NCI-H524 treated with DMSO at 0.1 percent for 48 hours (cell line): ENCODE data around the gene NEIL1.
"Not testable (repeated sequence)": the region's sequence is repeated elsewhere in the genome, so short reads cannot be mapped to it uniquely, and the experiment has no call there.

Experiments used
- DNase-seq: peaks from one replicate; lab custom pipeline; 2025; lab: John Stamatoyannopoulos, UW

NEIL1 gene, protein sequence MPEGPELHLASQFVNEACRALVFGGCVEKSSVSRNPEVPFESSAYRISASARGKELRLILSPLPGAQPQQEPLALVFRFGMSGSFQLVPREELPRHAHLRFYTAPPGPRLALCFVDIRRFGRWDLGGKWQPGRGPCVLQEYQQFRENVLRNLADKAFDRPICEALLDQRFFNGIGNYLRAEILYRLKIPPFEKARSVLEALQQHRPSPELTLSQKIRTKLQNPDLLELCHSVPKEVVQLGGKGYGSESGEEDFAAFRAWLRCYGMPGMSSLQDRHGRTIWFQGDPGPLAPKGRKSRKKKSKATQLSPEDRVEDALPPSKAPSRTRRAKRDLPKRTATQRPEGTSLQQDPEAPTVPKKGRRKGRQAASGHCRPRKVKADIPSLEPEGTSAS

GRCh38 chr15:75346796-75347221, at the start of gene NEIL1:
TSS of gene NEIL1 (plus strand) at chr15:75347039. CDS start at chr15:75348906, 1,867 bp downstream.
- DNase-seq: no peak

DNA sequence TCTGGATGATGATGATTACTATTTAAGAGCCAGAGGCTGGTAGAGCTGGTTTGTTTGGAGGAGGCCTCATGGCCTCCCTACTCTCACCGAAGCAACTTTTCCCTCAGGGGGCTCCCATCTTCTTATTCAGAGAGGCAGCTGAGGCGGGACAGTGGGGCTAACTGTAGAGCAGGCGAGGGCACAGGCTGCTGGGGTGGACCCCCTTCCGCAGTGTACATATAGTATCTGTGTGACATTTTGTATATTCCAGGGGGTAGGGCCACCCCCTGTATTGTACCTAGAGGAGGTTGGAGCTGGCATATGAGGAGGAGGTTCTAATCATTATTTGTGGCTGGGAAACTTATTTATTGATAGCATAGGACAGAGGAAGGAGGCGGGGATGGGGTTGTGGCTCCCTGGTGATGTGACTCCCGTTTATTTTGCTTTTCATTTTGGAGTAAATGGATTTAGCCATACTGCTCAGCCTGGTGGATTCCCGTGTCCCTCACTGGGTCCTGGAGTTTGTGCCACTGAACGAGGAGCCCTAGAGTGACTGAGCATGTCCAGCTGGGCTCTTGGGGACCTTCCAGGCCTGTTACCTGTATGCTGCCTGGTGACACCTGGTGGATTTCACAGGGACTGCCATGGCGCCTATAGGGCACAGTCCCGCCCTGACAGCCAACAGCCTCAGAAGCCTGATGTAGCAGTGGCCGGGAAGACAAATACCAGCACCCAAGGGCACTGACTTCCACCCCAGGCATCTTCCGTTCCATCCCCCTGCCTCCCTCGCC, 48.1 kb upstream of the NEIL1 start:
- DNase-seq: not testable (repeated sequence)

DNA sequence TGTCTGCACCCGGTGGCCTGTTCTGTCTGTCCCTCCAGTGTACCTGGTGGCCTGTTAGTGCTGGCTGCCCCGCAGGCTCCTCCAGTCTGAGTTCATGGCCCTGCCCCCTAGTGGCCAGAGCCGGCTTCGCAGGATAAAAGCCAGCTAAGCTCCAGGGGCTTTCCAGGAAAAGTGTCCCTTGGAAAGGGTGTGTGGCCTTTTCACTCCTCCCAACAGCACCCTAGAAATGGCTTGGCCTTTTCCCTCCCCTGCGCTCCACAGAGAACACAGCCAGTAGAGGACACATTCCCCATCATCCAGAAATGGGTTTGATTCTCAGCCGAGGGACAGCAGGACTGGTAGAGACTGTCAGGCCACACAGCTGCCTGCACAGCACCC, 47.5 kb upstream of the NEIL1 start:
- not testable (repeated sequence) for DNase-seq

GRCh38 chr15:75300026-75300425, 46.8 kb upstream of the NEIL1 start:
- DNase-seq: not testable (repeated sequence)

DNA sequence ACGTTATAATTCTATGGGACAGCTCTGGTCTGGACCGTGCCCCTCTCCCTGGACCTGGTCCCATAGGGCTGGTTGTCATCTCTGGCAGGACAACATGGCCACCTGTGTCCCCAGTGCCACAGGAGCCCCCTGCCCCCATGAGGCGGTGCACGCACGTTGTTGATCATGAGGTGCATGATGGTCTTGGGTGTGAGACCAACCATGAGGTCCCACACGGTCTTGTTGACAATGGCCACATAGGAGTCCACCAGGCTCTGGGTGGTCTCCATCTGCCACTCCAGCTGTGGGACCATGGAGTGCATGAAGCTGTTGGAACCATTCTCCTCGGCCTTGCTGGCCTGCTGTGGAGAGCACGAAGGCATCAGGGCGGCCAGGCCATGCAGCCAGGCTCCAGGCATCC, 44.5 kb upstream of the NEIL1 start:
- no peak for DNase-seq

- DNase-seq: not testable (repeated sequence)
Measured at GRCh38 chr15:75302753-75303152, 44.1 kb upstream of the NEIL1 start.

DNA sequence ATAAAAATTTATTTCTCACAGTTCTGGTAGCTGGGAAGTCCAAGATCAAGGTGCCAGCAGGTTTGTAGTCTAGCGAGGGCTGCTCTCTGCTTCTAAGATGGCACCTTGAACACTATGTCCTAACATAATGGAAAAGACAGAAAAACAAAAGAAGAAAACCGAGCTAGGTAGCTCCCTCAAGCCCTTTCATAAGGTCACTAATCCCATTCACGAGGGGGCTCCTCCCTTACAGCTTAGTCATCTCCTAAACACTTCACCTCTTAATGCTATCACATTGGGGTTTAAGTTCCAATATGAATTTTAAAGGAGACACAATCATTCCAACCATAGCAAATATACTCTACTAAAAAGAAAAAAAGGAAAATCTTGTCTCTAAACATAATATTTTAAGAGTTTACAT, 40.7 kb upstream of the NEIL1 start:
- no peak for DNase-seq

DNA sequence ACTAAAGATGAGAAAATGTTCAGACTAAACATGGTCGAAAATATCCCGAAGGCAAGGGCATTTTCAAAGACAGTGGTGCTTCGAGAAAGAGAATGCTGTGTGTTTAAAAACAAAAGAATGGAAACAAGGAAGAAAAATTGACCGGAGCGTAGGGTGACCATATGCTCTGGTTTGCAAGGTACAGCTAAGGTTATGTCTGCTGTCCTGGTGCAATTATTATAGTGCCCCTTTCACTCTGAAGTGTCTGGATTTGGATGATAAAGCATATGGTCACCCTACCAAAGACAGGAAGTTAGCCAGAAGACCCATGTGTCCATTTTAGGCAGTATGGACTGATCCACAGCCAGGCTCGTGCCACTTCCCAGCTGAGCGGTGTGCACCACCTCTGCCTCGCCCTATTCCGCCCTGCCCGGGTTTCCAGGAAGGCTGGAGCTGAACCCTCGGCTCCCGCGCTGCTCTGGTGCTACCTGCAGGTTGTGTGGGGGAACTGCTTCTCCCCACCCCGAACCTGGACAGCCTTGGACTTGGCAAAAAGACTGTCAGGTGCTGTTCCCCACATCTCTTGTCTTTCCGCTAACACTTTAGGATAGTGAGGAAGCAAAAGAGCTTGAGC, 39.0 kb upstream of the NEIL1 start:
- peak; percentile 39 for DNase-seq

DNA sequence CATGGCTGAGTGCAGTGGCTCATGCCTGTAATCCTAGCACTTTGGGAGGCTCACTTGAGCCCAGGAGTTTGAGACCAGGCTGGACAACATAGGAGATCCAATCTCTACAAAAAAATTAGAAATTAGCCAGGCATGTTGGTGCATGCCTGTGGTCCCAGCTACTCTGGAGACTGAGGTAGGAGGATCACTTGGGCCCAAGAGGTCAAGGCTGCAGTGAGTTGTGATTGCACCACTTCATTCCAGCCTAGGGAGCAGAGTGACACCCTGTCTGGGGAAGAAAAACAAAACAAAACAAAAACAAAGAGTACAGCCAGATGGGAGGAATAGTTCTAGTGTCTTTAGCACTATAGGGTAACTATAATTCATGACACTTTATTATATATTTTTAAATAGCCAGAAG, 37.1 kb upstream of the NEIL1 start:
- DNase-seq: no peak

GRCh38 chr15:75312548-75312947, 34.3 kb upstream of the NEIL1 start:
- not testable (repeated sequence) for DNase-seq

DNA sequence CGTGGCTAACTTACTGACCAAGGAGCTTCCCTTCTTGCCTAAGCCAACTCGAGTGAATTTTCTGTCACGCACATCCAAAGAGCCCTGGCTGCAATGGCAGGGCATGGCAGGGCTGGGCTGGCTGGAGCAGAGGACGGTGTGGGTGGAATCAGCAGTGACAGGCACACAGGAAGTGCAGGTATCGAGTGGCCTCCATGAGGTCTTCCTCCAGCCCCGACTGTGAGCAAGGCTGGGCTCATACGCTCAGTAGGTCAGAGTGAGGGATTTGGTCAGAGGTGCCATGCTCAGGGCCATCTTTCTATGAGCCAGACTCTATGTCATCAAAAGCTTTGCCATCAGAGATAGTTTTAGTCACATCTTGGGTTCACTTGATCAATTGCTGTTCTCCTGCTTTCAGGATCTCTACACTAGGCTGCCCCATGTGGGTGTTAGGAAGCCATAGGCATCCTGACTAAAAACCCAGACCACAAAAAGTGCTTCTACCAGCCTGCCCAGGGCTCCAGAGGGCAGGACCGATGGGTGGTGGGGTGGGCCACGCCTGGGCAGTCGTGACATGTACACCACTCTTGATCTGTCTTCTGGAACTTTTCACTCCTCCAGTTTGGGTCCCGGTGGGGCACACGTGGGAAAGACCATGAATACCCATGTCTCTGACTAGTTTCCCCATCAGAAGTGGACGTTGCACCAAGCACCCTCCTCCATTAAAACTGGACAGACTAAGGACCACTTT, 33.6 kb upstream of the NEIL1 start:
- DNase-seq: no peak

DNA sequence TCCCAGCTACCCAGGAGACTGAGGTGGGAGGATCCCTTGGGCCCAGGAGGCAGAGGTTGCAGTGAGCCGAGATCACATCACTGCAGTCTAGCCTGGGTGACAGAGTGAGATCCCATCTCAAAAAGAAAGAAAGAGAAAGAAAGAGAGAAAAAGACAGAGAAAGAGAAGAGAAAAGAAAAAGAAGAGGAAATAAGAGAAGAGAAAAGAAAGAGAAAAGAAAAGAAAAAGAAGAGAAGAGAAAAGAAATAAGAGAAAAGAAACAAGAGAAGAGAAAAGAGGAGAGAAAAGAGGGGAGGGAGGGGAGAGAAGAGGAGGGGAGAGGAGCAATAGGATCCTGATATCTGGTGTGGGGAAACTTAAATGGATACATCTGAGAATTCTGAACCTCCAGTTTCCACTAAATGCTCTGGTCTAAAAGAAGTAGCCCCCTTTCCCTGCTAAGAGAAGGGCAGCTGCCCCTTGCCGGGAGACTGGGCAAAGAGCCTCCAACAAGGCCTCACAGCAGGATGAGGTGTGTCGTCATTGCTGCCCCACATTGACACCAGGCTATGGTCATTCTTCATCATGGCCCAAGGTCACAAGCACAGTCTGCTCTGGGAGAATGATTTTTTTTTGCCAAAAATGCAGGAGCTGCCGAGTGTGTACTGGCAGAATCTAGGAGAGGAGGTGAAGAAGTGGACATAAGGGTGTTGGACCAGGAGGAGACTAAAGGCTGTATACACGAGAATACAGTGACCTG, 32.1 kb upstream of the NEIL1 start:
- no peak for DNase-seq

DNA sequence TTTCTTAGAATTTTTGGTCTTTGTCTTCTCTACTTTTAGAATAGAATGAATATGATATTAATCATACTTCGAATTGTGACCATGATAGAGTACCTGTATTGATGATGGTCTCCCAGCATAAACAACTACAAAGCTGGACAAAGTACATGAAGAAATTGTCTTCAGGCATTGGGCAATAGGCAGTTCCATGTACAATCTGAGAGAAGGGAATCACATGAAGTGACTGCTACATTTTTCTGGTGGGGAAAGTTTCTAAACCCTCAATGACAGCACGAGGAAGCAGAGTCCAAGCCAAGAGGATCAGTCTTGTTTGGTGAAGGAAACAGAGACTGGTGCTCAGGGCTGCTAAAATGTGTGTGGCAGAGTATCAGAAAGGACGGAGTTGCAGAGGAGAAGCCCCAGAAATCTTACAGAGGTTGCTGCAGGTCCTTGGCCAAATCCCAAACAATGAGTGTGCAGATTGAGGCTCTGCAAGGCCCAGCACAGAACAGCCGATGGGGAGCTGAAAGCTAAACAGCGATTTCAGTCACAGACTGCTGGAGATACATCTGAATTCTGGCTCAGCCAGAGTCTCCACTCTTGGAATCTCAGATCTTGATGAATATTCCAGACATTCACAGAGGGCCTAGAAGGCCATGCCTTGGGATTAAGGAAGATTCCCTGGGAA, 27.5 kb upstream of the NEIL1 start:
- DNase-seq: not testable (repeated sequence)

DNA sequence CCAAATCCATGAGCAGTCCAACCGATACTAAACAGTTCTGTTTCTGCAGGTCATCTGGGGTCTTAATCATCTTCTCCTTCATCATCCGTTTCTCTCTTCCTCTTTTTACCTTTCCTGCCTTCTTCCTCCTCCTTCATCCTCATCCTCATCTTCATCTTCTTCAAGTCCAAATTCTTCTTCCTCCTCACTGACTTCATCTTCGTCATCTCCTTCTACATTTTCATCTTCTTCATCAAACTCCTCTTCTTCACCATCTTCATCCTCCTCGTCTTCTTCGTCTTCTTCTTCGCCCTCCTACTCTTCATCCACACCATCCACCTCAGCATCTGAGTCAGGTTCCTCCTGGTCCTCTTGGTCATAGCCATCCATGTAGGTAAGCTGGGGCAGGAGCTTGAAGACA, 25.1 kb upstream of the NEIL1 start:
- no peak for DNase-seq

DNA sequence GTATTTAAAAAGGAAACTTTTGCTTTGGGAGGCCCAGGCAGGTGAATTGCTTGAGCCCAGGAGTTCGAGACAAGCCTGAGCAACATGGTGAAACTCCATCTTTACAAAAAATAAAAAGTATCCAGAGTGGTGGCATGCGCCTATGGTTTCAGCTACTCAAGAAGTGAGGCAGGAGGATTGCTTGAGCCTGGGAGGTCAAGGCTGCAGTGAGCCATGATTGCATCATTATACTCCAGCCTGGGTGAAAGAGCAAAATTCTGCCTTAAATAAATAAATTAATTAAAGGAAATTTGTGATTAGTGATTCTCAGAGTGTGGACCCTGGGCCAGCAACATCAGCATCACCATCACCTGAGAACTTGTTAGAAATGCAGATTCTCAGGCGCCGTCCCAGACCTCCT, 20.9 kb upstream of the NEIL1 start:
- no peak for DNase-seq

DNA sequence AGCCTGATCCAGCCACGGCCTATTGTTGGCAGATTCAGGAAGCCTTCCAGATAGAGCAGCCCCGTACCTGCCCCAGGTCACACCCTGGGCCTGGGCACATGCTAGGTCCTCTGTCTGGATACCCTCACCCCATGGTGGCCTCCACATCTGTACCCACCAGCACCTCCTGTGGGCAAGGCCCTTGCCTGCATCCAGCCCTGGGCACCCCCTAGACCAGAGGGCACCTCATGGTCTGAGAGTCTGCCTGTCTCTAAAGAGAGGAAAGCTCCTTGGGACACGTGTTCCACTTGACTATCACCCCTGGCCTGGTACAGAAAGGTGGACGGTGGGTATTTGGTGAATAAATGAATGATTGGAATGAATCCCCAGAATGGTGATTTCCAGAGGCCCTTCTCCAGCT, 19.8 kb upstream of the NEIL1 start:
- no peak for DNase-seq

DNA sequence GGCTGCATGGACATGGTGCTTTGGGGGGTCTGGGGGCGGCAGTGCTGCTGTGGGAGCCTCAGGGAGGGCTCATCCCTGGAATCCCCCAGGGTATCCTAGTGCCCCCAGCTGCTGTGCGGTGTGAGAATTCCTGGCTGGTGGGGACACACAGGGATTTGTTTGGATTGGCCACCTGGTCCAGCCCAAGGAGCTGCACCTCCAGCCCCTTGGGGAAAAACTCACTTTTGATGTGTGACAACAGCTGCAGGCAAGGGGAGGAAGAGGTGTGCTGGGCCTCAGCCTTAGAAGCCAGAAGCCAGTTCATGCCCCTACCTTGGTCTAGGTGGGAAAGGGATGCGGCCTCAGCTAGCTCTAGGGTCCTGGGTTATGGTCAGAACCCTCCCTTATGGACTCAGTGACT, 19.3 kb upstream of the NEIL1 start:
- no peak for DNase-seq

GRCh38 chr15:75328493-75329314, 18.1 kb upstream of the NEIL1 start:
- no peak for DNase-seq

DNA sequence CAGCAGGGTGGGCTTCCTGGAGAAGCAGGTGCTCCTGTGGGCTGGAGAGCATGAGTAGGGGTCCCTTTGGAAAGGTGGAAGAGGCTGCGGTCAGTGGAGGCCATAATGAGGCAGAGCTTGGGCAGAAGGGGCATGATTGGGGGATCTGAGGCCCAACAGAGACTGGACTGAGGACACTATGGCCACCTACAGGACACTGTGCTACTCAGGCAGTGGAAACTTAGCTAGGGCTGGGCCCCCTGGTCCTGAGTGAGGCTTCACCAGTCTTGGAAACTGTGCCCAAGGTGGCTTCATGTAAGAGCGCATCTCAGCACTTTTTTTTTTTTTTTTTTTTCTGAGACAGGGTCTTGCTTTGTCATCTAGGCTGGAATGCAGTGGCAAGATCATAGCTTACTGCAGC, 17.3 kb upstream of the NEIL1 start:
- no peak for DNase-seq

DNA sequence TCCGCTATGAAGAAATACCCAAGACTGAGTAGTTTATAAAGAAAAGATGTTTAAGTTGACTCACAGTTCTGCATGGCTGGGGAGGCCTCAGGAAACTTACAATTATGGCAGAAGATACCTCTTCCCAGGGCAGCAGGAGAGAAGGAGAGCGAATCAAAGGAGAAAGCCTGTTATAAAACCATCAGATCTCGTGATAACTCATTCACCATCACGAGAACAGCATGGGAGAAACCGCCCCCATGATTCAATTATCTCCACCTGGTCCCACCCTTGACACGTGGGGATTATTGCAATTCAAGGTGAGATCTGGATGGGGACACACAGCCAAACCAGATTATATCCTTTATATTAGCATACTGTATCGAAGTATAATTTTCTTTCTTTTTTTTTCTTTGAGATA, 14.7 kb upstream of the NEIL1 start:
- not testable (repeated sequence) for DNase-seq
